ENCODE measurements around the gene PYY. TPM values are rescaled to one million over a fixed set of nuclear protein-coding genes. Genes with fewer than 3 reads are reported as not detected.
"Not testable (repeated sequence)": the region's sequence is repeated elsewhere in the genome, so short reads cannot be mapped to it uniquely, and the experiment has no call there.

PYY gene
- total RNA-seq, 1 donor from 2014 or later = not detected

- Histone ChIP-seq H3K27ac (replicated peaks) (no peak overlapping the region), H3K27me3 (ENCODE audit: low read depth) (peaks cover 41% of the 10 kb centered on the region), H3K9me3 (replicated peaks) (no peaks in the 10 kb centered on the region), H3K4me1 (no peaks in the 10 kb centered on the region), H3K4me3 (no peak overlapping the region), H3K36me3 (no peaks in the 10 kb centered on the region)
- TF ChIP-seq CTCF (IDR thresholded peaks at IDR 0.05; ENCODE audit: borderline replicate concordance) = no peak
- intact Hi-C loops (cut with micrococcal nuclease) = no loop called here
- DNase-seq = no peak
Measured at GRCh38 chr17:43976963-43977837, 23.5 kb upstream of the PYY start.

GRCh38 chr17:43975898-43976297 lies 22.2 kb upstream of the PYY start:
- peaks cover 34% of the 10 kb centered on the region for H3K27me3 ChIP-seq (ENCODE audit: low read depth)
- no peak overlapping the region for H3K27ac ChIP-seq (replicated peaks)
- H3K4me3 ChIP-seq = no peak overlapping the region
- no peaks in the 10 kb centered on the region for H3K9me3 ChIP-seq (replicated peaks)
- no peaks in the 10 kb centered on the region for H3K4me1 ChIP-seq
- DNase-seq = no peak
- intact Hi-C loops (cut with micrococcal nuclease) = no loop called here
- TF ChIP-seq CTCF (IDR thresholded peaks at IDR 0.05; ENCODE audit: borderline replicate concordance) = no peak
- H3K36me3 ChIP-seq = no peaks in the 10 kb centered on the region

GRCh38 chr17:43974382-43975266 lies 20.9 kb upstream of the PYY start:
- Histone ChIP-seq H3K4me3 (no peak overlapping the region), H3K36me3 (no peaks in the 10 kb centered on the region), H3K9me3 (replicated peaks) (no peaks in the 10 kb centered on the region), H3K27me3 (ENCODE audit: low read depth) (peaks cover 34% of the 10 kb centered on the region), H3K27ac (replicated peaks) (no peak overlapping the region), H3K4me1 (no peaks in the 10 kb centered on the region)
- intact Hi-C loops (cut with micrococcal nuclease) = no loop called here
- TF ChIP-seq CTCF (IDR thresholded peaks at IDR 0.05; ENCODE audit: borderline replicate concordance) = no peak
- DNase-seq = no peak

- H3K9me3 ChIP-seq (replicated peaks); H3K4me3 ChIP-seq; H3K4me1 ChIP-seq; intact Hi-C loops (cut with micrococcal nuclease); H3K36me3 ChIP-seq; DNase-seq; H3K27ac ChIP-seq (replicated peaks): not testable (repeated sequence)
- peaks cover 36% of the 10 kb centered on the region for H3K27me3 ChIP-seq (ENCODE audit: low read depth)
Measured at GRCh38 chr17:43972444-43973212, 18.9 kb upstream of the PYY start.

GRCh38 chr17:43971436-43971835 lies 17.7 kb upstream of the PYY start:
- intact Hi-C loops (cut with micrococcal nuclease); H3K9me3 ChIP-seq (replicated peaks): not testable (repeated sequence)

GRCh38 chr17:43970366-43970765 lies 16.6 kb upstream of the PYY start:
- Histone ChIP-seq H3K27ac (replicated peaks) (no peak overlapping the region), H3K4me3 (no peak overlapping the region), H3K36me3 (no peaks in the 10 kb centered on the region), H3K27me3 (ENCODE audit: low read depth) (peaks cover 28% of the 10 kb centered on the region), H3K4me1 (no peaks in the 10 kb centered on the region), H3K9me3 (replicated peaks) (no peaks in the 10 kb centered on the region)
- TF ChIP-seq CTCF (IDR thresholded peaks at IDR 0.05; ENCODE audit: borderline replicate concordance) = no peak
- intact Hi-C loops (cut with micrococcal nuclease) = no loop called here
- DNase-seq = no peak

More at GRCh38 chr17:43971436-43971835, 17.7 kb upstream of the PYY start:
- not testable (repeated sequence) for H3K4me3 ChIP-seq; H3K36me3 ChIP-seq; H3K4me1 ChIP-seq; H3K27ac ChIP-seq (replicated peaks); DNase-seq
- peaks cover 28% of the 10 kb centered on the region for H3K27me3 ChIP-seq (ENCODE audit: low read depth)

Data from left ventricle myocardium inferior (tissue), 1 donor.